Activated naive CD4-positive, alpha-beta T cell (primary cell): Measurements from ENCODE around the gene RPP14.
"Not testable (repeated sequence)": the region's sequence is repeated elsewhere in the genome, so short reads cannot be mapped to it uniquely, and the experiment has no call there.

Source experiments
- DNase-seq, 4 experiments: peaks; one replicate each; lab custom pipeline; 2025; lab: John Stamatoyannopoulos, UW

Gene RPP14

DNA sequence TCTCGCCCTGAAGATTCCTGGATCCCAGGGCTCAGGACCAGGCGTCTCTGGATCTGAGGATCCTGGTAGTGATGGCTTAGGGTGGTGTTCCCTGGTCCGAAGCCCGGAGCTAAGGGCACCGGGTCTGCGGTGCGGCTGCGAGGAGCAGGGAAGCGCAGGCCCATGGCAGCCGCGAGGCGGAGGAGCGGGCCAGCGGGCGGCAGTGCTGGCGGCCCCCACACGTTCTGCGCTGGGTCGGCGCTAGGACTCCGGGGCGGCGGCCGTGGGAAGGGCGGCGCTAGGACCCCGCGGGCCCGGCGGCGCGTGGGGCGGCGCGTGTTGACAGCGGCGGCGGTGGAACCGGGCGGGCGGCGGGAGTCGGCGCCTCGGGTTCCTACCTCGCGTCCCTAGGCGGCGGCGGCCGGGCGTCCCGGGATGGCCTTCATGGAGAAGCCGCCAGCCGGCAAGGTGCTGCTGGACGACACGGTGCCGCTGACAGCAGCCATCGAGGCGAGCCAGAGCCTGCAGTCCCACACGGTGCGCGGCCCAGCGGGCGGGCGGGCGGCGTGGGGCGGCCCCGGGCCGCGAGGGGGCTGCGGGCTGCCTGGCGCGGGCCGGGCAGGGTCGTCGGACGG lies 26.6 kb downstream of the RPP14 start, which contains the start of gene PXK:
PXK (plus strand) TSS at position 318 of the 614 bp plus-strand sequence; CDS start at position 415, 97 bp downstream.
- DNase-seq, result peak; percentile 47 to 74 (median 56)

DNA sequence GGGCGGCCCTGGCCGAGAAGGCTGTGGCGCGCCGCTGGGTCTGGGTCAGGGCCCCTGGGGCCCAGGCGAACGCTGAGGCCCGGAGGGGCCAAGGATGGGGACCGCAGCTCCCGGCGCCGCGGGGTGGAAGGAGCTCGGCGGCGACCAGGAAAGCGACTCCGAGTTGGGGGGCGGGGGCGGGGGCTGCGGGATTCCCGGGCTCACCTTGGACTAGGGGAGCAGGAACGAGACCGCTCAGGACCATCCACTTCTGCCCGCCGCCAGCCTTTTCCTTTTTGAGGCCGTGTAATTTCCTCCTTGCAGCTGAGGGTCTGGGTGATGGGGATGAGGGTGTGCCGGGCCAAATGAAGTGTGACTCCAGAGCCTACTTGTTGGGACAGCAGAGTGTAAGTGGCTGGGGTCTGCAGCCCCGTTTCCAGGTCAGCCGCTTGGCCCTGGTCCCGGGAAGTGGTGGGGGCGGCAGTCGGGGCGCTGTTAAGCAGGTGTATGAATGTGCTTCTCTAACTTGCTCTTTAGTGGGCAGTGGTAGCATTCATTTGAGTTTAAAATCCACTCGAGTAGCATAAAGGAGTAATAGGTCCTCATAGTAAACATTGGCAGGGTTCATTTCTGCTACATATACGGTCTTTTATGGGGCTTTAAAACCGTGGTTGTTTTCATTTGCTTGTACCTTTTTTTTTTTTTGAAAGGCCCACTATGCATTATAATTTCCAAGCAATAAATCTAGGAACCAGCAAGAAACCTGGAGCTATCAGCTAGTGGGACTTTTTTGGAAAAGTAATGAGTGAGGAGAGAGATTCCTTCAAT lies 27.4 kb downstream of the RPP14 start:
- no peak for DNase-seq

DNA sequence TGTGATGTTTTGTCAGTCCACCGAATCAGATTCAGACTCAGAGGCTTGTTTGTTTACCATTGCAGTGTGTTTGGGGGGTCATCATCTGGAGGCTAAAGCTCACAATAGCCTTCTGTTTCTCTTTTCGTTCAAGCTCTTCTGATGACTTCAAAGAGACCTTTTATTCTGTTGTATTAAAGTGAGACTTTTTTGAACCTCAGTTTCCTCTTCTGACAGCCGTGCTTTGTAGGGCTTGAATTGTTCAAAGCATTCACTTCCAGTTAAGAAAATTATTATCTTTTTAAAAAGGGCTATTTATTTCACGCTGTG lies 27.9 kb downstream of the RPP14 start:
- DNase-seq, result no peak

DNA sequence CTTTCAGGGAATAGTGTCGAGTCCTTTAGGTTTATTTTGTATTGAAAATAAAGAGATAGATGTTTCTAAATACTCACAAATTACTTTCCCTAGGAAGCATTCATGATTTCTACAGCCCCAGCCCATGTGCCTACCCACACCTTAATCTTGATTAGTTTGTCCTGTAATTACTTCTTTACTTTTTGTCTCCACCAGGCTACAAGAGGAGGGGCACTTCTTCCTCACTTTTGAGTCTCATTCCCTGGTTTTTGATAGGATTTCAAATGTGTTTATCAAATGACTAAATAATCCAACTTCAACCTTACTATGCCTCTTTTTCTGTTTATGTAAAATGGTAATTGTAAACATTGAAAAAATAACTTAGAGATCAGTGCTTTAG lies 28.4 kb downstream of the RPP14 start:
- no peak for DNase-seq

DNA sequence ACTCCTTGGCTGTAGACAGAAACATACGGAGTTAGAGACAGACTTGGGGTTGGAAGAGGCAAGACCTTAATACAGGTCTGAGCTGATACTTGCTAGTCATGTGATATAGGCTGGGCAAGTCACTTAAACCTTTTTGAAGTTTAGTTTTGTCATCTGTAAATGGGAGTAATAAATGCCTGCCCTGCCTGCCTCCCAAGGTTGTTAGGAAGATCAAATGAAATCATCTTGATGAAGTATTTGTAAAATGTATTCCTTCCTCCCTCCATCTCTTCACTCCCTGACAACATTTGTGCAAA lies 29.6 kb downstream of the RPP14 start:
- no peak for DNase-seq

DNA sequence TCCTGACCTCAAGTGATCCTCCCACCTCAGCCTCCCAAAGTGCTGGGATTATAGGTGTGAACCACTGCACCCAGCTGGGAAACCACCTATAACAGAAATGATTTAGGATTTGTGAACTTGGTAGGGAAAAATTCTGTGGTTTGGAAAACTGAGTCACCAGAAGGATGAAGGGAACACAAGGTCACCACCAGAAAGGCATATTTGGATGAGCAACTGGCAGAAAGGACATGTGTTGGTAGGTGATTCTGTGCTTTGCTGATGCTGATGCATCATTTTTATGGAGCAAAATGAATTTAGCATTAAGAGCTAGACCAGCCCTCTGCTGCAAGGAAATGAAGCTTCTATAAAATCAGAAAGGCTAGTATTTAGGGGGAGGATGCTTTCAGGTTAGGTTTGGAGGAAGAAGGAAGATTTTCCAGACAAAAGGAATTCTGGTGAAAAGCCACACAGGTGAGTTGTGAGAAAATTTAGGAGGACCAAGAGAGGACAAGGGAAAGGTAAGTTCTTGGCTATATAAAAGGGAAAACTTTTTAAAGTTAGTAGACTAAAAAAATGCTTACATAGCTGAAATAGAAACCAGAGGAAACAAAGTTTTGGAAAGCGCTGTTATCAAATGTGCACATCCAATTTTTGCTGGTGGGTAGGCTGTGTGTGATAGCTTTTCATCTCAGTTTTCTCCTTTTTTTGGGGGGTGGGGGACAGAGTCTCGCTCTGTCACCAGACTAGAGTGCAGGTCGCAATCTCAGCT lies 30.3 kb downstream of the RPP14 start:
- no peak for DNase-seq

DNA sequence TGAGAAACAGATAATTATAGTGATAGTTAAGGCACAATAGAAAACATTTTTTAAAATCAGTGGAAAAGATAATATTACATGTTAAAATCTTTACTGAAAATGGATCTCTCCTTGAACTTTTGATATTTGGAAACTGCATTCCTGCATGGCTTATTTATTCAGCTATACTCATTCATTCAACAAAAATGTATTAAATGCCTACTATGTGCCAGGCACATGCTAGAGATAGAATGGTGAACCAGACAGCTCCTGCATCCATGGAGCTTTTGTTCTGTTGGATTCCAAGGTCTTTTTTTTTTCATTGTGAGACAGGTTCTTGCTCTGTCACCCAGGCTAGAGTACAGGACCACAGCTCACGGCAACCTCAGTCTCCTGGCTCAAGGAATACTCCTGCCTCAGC lies 31.1 kb downstream of the RPP14 start:
- no peak for DNase-seq

DNA sequence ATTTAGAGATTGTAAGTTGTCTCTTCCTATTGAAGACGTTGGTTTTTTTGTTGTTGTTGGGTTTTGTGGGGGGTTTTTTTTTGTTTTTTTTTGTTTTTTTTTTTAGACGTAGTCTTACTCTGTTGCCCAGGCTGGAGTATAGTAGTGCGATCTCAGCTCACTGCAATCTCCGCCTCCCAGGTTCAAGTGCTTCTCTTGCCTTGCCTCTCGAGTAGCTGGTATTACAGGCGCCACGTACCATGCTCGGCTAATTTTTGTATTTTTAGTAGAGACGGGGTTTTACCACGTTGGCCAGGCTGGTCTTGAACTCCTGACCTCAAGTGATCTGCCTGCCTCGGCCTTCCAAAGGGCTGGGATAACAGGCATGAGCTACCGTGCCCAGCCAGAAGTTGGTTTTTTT lies 33.1 kb downstream of the RPP14 start:
- DNase-seq, result not testable (repeated sequence)

DNA sequence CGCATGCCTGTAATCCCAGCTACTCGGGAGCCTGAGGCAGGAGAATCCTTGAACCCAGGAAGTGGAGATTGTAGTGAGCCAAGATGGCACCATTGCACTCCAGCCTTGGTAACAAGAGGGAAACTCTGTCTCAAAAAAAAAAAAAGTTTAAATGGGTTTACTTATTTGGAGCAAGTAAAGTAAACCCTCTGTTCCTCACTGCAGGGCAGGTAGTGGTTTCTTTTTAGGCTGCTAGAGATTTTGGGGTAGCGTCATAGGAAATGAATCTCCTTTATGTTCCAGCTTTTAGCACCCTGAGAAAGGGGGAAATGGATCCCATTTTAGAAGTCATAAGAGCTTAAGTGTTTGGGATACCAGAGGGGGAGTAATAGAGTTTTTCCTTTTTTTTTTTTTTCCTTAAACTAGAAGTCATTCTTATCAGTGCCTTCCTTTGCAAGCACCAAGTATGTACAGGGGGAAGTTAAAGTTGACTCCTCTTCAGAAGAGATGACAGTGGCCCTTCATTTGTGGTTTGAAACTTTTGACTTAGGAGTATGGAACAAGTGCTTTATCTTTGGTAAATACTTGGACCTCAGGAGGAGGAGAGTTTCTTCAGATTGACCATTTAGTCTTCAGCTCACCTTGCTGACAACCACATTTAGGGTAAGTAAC lies 34.7 kb downstream of the RPP14 start:
- DNase-seq, result no peak

DNA sequence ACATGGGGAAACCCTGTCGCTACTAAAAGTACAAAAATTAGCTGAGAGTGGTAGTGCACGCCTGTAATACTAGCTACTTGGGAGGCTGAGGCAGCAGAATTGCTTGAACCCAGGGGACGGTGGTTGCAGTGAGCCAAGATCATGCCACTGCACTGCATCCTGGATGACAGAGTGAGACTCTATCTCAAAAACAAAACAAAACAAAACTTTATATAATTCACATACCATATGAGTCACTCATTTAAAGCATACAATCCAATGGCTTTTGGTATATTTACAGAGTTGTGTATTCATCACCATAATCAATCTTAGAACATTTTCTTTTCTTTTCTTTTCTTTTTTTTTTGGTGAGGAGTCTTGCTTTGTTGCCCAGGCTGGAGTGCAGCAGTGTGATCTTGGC lies 35.3 kb downstream of the RPP14 start:
- no peak for DNase-seq

DNA sequence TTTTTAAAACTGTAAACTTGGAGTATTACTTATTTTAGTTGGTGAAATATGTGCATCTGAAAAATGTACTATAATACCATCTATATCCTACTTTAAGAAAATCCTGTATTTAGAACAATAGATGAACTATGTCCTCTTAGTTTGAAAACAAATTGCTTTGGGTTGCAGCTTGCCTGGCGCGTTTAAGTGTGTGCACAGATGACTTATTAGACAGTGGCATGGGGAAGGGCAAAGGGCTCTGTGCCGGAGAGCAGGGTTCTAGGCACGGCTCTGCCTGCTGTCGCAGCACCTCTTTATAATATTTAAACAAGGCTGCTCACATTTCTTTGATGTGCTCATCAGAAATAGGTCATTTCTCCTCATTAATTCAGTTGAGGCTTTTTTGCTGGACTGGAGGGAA lies 36.6 kb downstream of the RPP14 start:
- no peak for DNase-seq

DNA sequence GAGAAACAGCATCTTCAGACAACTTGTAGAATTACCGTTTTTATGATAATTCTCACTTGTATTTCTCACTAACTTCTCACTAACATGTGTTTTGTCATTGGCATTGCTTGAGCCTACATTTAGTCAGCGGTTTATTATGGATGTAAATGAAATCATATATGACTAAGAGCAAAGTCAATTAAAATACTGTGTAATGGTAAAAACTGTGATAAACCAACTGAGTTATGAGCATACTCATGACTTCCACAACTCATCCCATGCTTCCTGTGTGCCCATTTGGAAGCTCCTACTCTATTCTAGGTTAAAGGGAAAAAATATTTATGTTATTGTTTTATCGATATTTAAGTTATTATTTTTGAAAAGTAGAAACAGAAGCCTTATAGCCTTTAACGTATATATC lies 39.4 kb downstream of the RPP14 start:
- DNase-seq, result no peak

DNA sequence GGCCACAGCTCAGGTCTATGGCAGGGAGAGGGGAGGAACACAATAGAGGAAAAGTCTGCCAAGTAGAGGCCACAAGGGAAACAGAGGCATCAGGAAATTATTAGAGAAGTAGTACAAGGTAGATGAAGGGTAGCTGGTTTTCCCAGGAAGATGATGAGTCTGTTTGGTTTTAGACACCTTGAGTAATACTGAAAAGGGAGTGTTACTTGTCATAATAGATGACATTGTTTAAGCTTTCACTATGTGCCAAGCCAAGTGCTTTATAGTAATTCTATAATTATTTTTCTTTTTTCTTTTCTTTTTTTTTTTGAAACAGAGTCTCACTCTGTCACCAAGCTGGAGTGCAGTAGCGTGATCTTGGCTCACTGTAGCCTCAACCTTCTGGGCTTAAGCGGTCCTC lies 40.3 kb downstream of the RPP14 start:
- DNase-seq, result no peak

DNA sequence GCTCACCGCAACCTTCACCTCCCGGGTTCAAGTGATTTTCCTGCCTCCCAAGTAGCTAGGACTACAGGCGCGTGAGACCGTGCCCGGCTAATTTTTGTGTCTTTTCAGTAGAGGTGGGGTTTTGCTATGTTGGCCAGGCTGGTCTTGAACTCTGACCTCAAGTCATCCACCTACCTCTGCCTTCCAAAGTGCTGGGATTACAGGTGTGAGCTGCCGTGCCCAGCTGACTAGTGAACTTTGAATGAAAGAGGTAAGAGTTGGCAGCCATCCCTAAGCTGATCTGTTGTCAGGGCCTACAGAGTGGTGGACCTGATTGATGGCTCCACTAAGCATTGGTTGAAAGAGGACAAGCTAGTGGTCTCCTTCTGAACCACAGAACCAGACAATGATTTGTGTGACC lies 41.9 kb downstream of the RPP14 start:
- DNase-seq, result no peak

DNA sequence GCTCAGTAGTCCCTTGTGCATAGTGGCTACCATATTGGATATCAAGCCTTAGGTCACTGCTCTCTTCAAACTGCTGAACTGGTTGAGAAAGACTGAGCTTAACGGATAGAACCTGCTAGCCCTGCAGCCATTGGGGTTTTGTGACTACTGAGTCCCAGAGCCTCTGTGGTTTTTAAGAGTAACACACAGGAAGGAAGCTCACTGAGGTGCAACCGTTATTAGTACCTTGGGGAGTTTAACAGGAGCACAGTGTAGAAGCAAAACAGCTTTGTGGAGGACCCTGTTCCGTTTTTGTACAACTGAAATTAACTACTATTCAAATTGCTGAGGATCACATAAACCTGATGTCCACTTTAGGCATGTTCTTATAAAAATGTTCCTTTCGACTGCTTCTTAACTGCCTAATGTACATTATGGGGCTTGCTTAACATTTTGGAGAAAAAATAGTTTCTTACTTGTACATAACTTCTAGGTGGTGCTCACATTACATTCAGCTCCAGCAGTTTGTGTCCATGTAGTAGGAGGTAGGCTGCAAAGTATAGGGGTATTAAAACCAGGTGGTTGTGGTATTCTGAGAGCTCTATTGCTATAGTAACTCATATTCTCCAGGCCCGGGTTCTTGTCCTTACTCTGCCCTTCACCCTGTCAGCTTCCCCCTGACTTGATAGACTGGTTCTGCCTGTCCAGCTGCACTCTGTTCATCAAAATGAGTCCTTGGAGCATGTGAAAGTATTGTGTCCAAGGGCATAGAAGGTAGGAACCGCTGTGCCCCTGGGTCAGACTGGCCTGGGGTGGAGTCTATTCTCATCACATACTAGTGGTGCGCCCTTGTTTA lies 44.0 kb downstream of the RPP14 start:
- DNase-seq, result no peak

DNA sequence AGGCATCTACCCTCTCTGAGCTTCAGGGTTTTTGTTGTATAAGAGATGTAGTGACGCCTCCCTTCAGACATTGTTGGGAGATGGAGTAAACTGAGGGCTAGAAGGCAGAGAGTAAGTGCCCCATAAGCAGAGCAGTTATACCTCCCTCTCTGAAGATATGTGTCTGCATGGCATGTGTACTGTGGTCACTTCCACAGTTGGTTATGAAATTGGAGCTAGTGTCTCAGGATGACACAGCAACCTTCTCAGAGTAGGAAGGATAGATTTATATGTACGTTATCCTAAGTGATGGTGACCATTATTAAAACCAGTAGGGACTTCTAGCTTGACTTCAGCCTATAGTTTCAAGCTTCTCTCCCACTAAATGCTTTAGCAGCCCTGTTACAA lies 44.6 kb downstream of the RPP14 start:
- no peak for DNase-seq

DNA sequence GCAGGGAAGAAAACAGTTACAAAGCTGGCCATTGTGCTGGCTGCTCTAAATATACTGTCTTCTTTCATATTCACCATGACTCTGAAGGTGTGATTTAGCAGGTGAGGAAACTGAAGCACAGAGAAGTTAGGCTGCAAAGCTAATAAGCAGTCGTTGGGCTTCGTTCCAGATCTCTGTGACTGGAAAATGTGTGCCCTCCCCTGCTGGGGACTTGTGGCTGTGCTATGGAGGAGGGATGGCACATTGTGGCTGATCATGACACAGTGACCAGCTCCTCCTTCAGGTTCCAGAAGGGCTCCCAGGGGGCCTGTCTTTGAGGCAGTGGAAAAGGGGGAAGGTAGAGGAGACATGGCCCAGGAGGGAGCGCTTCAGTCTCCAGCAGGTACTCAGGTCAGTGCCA lies 45.9 kb downstream of the RPP14 start:
- no peak for DNase-seq

DNA sequence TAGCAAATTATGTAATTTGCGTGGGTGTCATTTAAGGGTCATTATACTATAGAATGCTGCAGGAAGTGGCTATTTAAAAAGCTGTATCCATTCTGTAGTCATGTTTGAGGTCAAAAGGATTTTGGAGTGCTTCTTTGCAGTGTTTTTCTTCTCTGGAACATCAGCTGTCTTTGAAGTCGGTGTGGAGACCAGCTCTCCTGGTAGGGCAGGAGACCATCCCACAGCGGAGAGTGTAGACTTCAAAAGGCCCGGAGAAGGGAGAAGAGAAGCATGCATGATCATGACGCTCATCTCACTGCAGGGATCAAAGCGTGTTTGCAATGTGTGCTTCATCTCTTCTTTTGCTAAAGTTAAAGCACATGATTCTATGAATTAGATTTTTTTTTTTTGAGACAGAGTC lies 46.6 kb downstream of the RPP14 start:
- DNase-seq, result no peak

DNA sequence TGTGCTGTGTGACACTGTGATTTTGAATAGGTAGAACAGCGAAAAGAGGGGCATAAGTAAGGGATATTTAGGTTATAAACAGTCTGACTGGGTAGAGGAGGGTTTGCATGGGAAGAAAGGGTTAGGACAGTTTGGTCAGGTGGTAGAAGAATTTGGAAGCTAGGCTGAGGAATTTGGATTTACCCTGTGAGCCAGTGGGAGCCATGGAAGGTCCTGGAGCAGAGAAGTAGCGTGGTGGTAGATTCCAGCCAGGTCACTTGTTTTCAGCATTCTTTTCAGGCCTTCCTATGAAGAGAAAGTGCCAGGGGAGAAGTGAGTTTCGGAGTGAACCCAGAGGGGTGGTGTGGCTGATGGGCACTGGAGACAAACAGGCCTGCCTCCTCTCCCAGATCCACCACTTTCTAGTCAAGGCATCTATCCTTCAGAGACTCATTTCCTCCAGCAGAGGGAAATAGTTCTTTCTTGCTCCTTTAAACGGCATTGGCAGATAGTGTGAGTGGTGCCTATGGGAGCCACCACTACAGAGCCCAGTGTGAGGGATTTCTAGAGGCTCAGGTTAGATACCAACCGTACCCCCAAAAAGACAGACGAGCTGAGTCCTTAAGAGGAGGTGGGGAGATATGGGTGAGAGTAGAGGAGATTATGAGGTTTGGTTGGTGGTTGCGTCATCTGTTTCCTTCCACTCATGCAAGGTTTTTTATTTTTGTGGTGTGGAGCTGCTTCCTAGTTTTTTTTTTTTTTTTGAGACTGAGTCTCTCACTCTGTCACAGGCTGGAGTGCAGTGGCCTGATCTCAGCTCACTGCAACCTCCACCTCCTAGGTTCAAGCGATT lies 47.9 kb downstream of the RPP14 start:
- no peak for DNase-seq

DNA sequence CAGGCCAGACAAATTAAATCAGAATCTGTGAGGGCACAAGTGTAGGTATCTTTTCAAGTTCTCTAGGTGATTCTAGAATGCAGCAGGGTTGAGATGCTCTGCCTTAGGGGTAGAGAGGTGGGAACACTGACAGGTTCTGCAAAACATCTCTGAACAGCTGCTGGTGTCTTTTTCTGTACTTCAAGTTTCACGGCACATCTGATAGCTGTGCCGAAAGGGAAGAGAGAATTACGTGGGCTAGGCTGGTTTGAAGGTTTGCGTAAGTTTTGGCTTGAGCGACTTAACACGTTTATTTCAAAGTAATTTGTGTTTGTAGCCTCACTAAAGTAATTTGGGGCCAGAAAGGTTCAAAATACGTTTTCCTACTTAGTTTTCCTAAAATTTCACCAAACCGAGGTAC lies 49.1 kb downstream of the RPP14 start:
- DNase-seq, result no peak

DNA sequence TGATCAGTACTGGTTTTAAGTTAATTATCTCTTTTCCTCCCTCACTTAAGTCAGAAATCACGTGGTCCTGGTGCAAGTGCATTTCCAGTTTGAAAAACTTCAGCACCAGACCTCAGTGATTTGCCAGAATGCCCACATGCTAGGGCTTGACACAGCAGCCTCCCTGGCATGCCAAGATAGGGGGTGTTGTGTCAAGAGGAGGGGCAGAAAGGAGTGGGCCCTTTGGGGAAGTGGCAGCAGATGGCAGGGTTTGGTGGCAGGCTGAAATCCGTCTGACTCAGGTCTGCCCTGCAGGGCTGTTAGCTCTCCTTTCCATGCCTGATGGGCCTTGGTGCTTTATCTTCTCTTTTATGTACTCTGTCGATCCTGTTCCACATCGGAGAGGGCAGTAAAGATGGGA lies 50.0 kb downstream of the RPP14 start:
- DNase-seq, result no peak
